ENCODE measurements around the gene THSD4.

THSD4 gene

GRCh38 chr15:71612869-71613268, 497.6 kb downstream of the THSD4 start:
- no peak for TF ChIP-seq CTCF (IDR thresholded peaks at IDR 0.05; ENCODE audit: low read length, missing control alignments)
- H3K4me3 ChIP-seq (replicated peaks; ENCODE audit: low read depth, low read length), result no peak overlapping the region
- no peak for DNase-seq (ENCODE audit: low read depth)

- DNase-seq (ENCODE audit: low read depth), result no peak
- no peak for TF ChIP-seq CTCF (IDR thresholded peaks at IDR 0.05; ENCODE audit: low read length, missing control alignments)
- H3K4me3 ChIP-seq (replicated peaks; ENCODE audit: low read depth, low read length), result no peak overlapping the region
Observed at GRCh38 chr15:71623111-71623510, 507.8 kb downstream of the THSD4 start.

- DNase-seq (ENCODE audit: low read depth), result no peak
- H3K4me3 ChIP-seq (replicated peaks; ENCODE audit: low read depth, low read length), result no peak overlapping the region
- no peak for TF ChIP-seq CTCF (IDR thresholded peaks at IDR 0.05; ENCODE audit: low read length, missing control alignments)
Observed at GRCh38 chr15:71626596-71627088, 511.4 kb downstream of the THSD4 start.

GRCh38 chr15:71627188-71627587, 511.9 kb downstream of the THSD4 start:
- no peak for TF ChIP-seq CTCF (IDR thresholded peaks at IDR 0.05; ENCODE audit: low read length, missing control alignments)
- DNase-seq (ENCODE audit: low read depth), result no peak
- no peak overlapping the region for H3K4me3 ChIP-seq (replicated peaks; ENCODE audit: low read depth, low read length)

GRCh38 chr15:71627604-71628003, 512.3 kb downstream of the THSD4 start:
- no peak for DNase-seq (ENCODE audit: low read depth)
- TF ChIP-seq CTCF (IDR thresholded peaks at IDR 0.05; ENCODE audit: low read length, missing control alignments), result no peak
- no peak overlapping the region for H3K4me3 ChIP-seq (replicated peaks; ENCODE audit: low read depth, low read length)

GRCh38 chr15:71628988-71629770, 513.9 kb downstream of the THSD4 start:
- TF ChIP-seq CTCF (IDR thresholded peaks at IDR 0.05; ENCODE audit: low read length, missing control alignments), result no peak
- no peak for DNase-seq (ENCODE audit: low read depth)
- H3K4me3 ChIP-seq (replicated peaks; ENCODE audit: low read depth, low read length), result no peak overlapping the region

All from fibroblast of pulmonary artery (primary cell).